ENCODE results near the gene SEMA7A. TPM values are rescaled to one million over a fixed set of nuclear protein-coding genes. Genes with fewer than 3 reads are reported as not detected.

The SEMA7A gene
- total and polyA plus RNA-seq, 2 of the 4 experiments (the other 2 are of a cell fraction), result 30.5 to 87.3 TPM

DNA sequence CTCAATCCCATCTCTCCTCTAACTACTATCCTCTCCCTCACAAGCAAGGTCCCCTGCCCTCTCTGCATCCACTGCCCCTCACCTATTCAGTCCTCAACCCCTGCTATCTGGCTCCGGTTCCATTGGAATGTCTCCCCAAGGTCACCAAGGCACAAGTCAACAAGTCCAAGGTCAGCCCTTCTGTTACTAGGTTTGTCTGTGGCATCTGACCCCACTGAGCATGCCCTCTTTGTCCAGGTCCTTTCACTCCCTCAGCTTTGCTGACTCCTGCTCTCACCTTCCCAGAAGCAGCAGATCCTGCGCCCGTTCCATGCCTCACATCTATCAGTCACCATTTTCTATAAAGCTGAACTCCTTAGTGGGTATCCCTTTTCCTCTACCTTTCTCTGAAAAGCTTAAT, 8.3 kb upstream of the SEMA7A start:
- ChIA-PET POLR2A (ENCODE audit: unreplicated experiment) (no interaction called here), CTCF (interaction anchor here (0.7 to 3.0 kb wide), 2 partner anchors 60 to 68 kb away, joined by 3 to 13 read pairs; no protein-coding TSS in a partner anchor)
- Histone ChIP-seq H4K91ac (ENCODE audit: insufficient read depth, low read depth, low read length) (no peak overlapping the region), H2BK5ac (ENCODE audit: low read depth, low read length, poor library complexity, severe bottlenecking) (no peak overlapping the region), H3K4me3 (ENCODE audit: insufficient read depth, low read depth, low read length) (no peak overlapping the region), H3K36me3 (ENCODE audit: control insufficient read depth, insufficient read depth, low read length) (peaks cover 15% of the 10 kb centered on the region), H2BK20ac (ENCODE audit: low read depth, low read length) (no peak overlapping the region), H2BK120ac (ENCODE audit: low read depth, low read length) (no peak overlapping the region), H4K5ac (ENCODE audit: low read depth, low read length) (no peak overlapping the region), H3K23ac (ENCODE audit: low read depth, low read length) (no peak overlapping the region), H2BK15ac (ENCODE audit: low read depth, low read length) (no peak overlapping the region), H2AK9ac (replicated peaks; ENCODE audit: low read depth, low read length, poor library complexity) (no peak overlapping the region), H3K14ac (replicated peaks; ENCODE audit: low read depth, low read length) (no peak overlapping the region), H3K4me1 (ENCODE audit: control insufficient read depth, insufficient read depth, low read length) (peaks cover 8% of the 10 kb centered on the region), H3K9ac (ENCODE audit: low read depth, low read length) (no peak overlapping the region), H4K8ac (ENCODE audit: low read depth in 2 of 2, low read length in 2 of 2) (no peak overlapping the region; a peak in 1 of 4 replicates), H3K9me3 (ENCODE audit: control insufficient read depth, insufficient read depth, low read length) (no peaks in the 10 kb centered on the region), H3K9me1 (ENCODE audit: insufficient read depth, low read length) (peaks cover 11% of the 10 kb centered on the region; the same call in 1 of the 2 replicates), H3K18ac (ENCODE audit: low read depth, low read length) (no peak overlapping the region), H2AK5ac (ENCODE audit: low read depth, low read length) (no peak overlapping the region), H3K56ac (ENCODE audit: extremely low read depth, insufficient read depth, low read length) (no peak overlapping the region), H4K20me1 (ENCODE audit: insufficient read depth, low read length) (no peaks in the 10 kb centered on the region), H3K27ac (ENCODE audit: insufficient read depth, low read length) (no peak overlapping the region), H3K27me3 (ENCODE audit: control insufficient read depth, insufficient read depth, low read length) (no peaks in the 10 kb centered on the region), H3K4me2 (ENCODE audit: low read depth, low read length) (no peak overlapping the region), H2AFZ (replicated peaks; ENCODE audit: low read length, poor library complexity) (no peak overlapping the region), H3K4ac (ENCODE audit: low read depth, low read length) (no peak overlapping the region), H3K79me1 (ENCODE audit: low read depth in 1 of 2, low read length in 2 of 2) (no peaks in the 10 kb centered on the region)
- dilution Hi-C loops (cut with HindIII; ENCODE audit: low sequenced_read_pairs, unreplicated experiment) (no loop called here), in situ Hi-C loops (cut with MboI; ENCODE audit: low sequenced_read_pairs) (no loop called here), intact Hi-C loops (cut with micrococcal nuclease) (no loop called here)
- BruUV-seq (replicated peaks), result no TSS peak
- ATAC-seq (ENCODE audit: low read depth) (no peak), DNase-seq (no peak)
- 79% methylated on average over 3 of the region's 3 CpGs; no CpG with 5 or more reads in 1 of the 2 experiments for WGBS, 2 experiments (ENCODE audit: extremely low coverage in 2 of 2, insufficient read length in 1 of 2)
- TF ChIP-seq RCOR1 (IDR thresholded peaks at IDR 0.05; ENCODE audit: insufficient replicate concordance, low read length) (no peak), SMC3 (IDR thresholded peaks at IDR 0.05; ENCODE audit: low read depth, low read length) (no peak), MAZ (IDR thresholded peaks at IDR 0.05; ENCODE audit: borderline replicate concordance, low read depth, low read length) (no peak)
